Stimulated activated naive B cell treated with anti-CD40 and anti-IgM and Interleukin-4, amounts not matched to agents 10 μg/mL and 1 μg/mL and 100 μg/mL, for 72 hours (primary cell): ENCODE data around the gene ANKS1B.
A peak's percentile ranks its signal among the peaks of the same experiment; 100 is the strongest.

Experiments
- ATAC-seq, 2 donors: fragments of 150-1000 bp; cut with Tn5 transposase; replicated peaks; 2 replicates each; pipeline ENCODE4 v1.10.0; 2021; ENCODE audit warnings: moderate library complexity in 1 of 2
- DNase-seq: peaks from one replicate; pipeline ENCODE4 v3.0.0; 2021
- H3K27ac Mint-ChIP-seq: one replicate; pipeline ENCODE4 v1.8.0; 2022; ENCODE audit warnings: mild to moderate bottlenecking, mixed read lengths
- H3K27me3 Mint-ChIP-seq, 2 donors: one replicate each; pipeline ENCODE4 v1.8.0; 2022; ENCODE audit warnings: mixed read lengths in 2 of 2
- H3K36me3 Mint-ChIP-seq, 2 donors: one replicate each; pipeline ENCODE4 v1.8.0; 2022; ENCODE audit warnings: mixed read lengths in 2 of 2, mild to moderate bottlenecking in 1 of 2
- H3K4me1 Mint-ChIP-seq, 2 donors: one replicate each; pipeline ENCODE4 v1.8.0; 2022; ENCODE audit warnings: mixed read lengths in 2 of 2, mild to moderate bottlenecking in 1 of 2
- H3K4me3 Mint-ChIP-seq, 2 donors: one replicate each; pipeline ENCODE4 v1.8.0; 2022; ENCODE audit warnings: mild to moderate bottlenecking in 2 of 2, mixed read lengths in 2 of 2, moderate library complexity in 1 of 2
- H3K9me3 Mint-ChIP-seq, 2 donors: one replicate each; pipeline ENCODE4 v1.8.0; 2022; ENCODE audit warnings: mixed read lengths in 2 of 2, mild to moderate bottlenecking in 1 of 2

Gene ANKS1B

DNA sequence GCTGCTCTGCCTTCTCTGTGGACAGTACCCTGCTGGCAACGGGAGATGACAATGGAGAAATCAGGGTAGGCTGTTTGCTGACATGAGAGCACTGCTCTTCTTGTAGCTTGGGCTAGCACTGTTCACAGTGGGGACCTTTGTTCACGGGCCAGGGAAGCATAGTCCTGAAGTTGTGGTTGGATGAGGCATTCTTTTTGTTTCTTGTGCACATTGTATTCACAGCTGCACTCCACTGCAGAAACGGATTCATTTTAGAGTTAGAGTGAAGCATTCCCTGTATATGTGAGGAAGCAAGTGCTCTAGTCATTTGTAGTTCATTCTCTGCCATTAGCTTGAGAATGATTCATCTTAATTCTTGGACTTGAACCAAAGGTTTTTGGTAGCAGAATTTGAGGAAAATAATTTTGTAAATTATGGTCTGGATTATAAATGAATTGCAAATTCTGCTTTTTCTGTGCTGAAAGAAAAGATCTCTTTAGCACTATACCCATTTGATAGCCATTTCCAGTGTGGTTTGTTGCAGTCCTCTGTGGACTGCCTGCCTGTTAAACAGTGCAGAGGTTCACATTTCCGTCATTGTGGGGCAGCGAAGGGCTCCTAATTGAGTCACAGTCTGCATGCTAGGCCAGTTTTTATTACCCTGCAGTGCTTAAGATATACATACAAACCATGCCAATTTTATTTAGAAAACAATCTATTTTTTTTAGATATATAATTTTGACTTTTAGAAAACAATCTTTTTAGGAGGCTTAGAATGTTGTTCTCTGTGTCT is 1259.1 kb downstream of the ANKS1B start:
- ATAC-seq (peak; percentile 78 to 84), DNase-seq (no peak)
- Mint-ChIP-seq H3K36me3 (peaks cover 30 to 33% of the 10 kb centered on the region in 2 donors), H3K4me1 (peaks cover 4 to 5% of the 10 kb centered on the region in 2 donors), H3K27me3 (no peaks in the 10 kb centered on the region), H3K9me3 (no peaks in the 10 kb centered on the region), H3K4me3 (no peak overlapping the region), H3K27ac (no peak overlapping the region)

GRCh38 chr12:98724384-98725155 is 1260.2 kb downstream of the ANKS1B start:
- Mint-ChIP-seq H3K4me3 (no peak overlapping the region), H3K27ac (no peak overlapping the region), H3K36me3 (peaks cover 29 to 30% of the 10 kb centered on the region in 2 donors), H3K4me1 (peaks cover 4 to 11% of the 10 kb centered on the region in 2 donors), H3K27me3 (no peaks in the 10 kb centered on the region), H3K9me3 (no peaks in the 10 kb centered on the region)
- DNase-seq (no peak), ATAC-seq (no peak)

DNA sequence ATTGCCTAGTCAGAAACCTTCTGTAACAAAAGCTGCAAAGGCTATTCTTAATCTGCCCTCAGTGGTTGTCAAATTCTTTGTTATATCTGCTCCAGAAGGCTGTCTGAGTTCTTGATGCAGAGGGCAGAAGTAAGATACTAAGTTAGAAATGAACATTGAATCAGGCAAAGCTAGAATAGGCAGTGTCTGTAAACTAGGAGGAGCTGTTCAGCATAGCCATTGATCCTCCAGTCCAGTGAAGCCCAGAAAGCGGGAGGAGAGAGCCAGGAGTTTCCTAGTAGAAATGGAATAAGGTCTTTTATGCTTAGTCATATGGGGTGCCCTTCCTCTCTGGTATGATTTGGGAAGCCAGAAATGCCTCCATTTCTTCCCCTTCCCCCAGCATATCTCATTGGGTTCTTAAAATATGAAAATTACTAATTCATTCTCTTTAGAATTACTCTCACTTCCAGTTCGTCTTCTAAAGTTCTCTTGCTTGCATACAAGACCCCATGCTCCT is 1263.5 kb downstream of the ANKS1B start:
- peaks cover 35 to 39% of the 10 kb centered on the region in 2 donors for H3K36me3 Mint-ChIP-seq
- no peaks in the 10 kb centered on the region for H3K9me3 Mint-ChIP-seq
- DNase-seq (no peak), ATAC-seq (no peak)
- H3K4me3 Mint-ChIP-seq: no peak overlapping the region
- H3K27ac Mint-ChIP-seq: no peak overlapping the region
- H3K27me3 Mint-ChIP-seq: no peaks in the 10 kb centered on the region
- H3K4me1 Mint-ChIP-seq: peaks cover 4 to 13% of the 10 kb centered on the region in 2 donors

DNA sequence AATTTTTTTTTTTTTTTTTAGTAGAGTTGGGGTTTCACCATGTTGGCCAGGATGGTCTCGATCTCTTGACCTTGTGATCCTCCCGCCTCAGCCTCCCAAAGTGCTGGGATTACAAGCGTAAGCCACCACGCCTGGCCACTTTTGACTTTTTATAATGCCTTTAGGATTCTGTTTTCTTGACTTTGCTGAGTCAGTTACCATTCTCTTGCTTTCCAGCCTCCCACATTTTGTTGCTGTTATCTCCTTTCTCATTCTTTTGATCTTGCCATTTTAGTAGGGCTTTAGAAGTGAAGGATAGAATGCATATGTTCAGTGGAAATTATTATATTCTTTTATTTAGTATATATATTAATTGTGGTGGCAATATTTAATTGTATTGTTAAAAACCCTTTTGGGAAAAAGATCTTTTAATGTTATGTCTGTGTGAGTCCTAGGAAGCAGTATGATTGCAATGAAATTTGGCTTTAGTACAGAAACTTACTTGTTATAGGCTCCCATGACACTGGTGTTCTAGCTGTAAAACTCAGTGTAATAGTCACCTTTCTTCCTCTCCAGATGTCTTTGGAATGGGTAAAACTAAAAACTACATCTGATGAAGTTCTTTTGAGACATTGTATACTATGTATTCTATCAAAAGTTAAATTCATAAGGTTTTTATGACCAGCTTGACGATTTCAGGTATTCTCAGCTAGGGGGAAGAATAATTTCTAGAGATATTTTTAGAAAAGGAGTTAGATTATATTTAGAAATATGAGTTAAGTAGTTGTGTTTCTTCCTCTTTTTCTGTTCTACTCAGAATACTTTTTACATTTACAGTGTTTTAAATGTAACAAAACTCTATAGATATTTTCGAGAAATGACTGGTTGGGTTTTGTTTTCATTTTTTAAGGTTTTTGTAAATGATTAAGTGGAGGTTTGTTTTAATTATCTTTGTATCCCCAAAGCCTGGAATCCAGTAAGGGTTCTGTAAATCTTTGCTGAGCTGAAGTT is 1264.9 kb downstream of the ANKS1B start:
- H3K27ac Mint-ChIP-seq: peak overlapping the region; percentile 11
- H3K27me3 Mint-ChIP-seq: no peaks in the 10 kb centered on the region
- ATAC-seq (no peak), DNase-seq (no peak)
- H3K36me3 Mint-ChIP-seq: peaks cover 34 to 38% of the 10 kb centered on the region in 2 donors
- H3K4me3 Mint-ChIP-seq: no peak overlapping the region
- H3K9me3 Mint-ChIP-seq: no peaks in the 10 kb centered on the region
- peaks cover 0 to 13% of the 10 kb centered on the region in 2 donors for H3K4me1 Mint-ChIP-seq

GRCh38 chr12:98714426-98714825 is 1270.3 kb downstream of the ANKS1B start:
- Mint-ChIP-seq H3K4me3 (no peak overlapping the region), H3K27ac (no peak overlapping the region), H3K36me3 (peaks cover 32 to 44% of the 10 kb centered on the region in 2 donors), H3K4me1 (peaks cover 0 to 5% of the 10 kb centered on the region in 2 donors), H3K9me3 (no peaks in the 10 kb centered on the region), H3K27me3 (no peaks in the 10 kb centered on the region)
- ATAC-seq (no peak), DNase-seq (no peak)

GRCh38 chr12:98709022-98709421 is 1275.7 kb downstream of the ANKS1B start:
- Mint-ChIP-seq H3K4me3 (no peak overlapping the region), H3K9me3 (no peaks in the 10 kb centered on the region), H3K27me3 (no peaks in the 10 kb centered on the region), H3K27ac (no peak overlapping the region), H3K36me3 (peaks cover 24 to 28% of the 10 kb centered on the region in 2 donors), H3K4me1 (no peaks in the 10 kb centered on the region)
- ATAC-seq: no peak
- no peak for DNase-seq

DNA sequence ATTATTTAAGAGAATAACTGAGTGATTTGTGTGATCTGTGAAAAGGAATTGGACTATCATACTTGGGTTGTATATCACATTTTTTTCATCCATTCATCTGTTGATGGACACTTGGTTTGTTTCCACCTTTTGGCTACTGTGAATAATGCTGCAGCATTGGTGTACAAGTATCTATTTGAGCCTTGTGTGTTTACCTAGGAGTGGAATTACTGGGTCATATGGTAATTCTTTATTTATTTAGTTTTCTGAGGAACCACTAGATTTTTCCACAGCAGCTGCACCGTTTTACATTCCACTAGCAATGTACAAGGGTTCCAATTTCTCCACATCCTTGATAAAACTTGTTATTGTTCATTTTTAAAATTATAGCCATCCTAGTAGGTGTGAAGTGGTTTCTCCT is 1283.6 kb downstream of the ANKS1B start:
- Mint-ChIP-seq H3K27me3 (no peaks in the 10 kb centered on the region), H3K27ac (no peak overlapping the region), H3K9me3 (no peaks in the 10 kb centered on the region), H3K4me3 (no peak overlapping the region), H3K4me1 (peaks cover 0 to 2% of the 10 kb centered on the region in 2 donors), H3K36me3 (peaks cover 6 to 14% of the 10 kb centered on the region in 2 donors)
- DNase-seq (no peak), ATAC-seq (no peak)

- Mint-ChIP-seq H3K27ac (no peak overlapping the region), H3K9me3 (no peaks in the 10 kb centered on the region), H3K27me3 (no peaks in the 10 kb centered on the region), H3K4me3 (no peak overlapping the region), H3K36me3 (peaks cover 18 to 23% of the 10 kb centered on the region in 2 donors), H3K4me1 (peaks cover under 1 to 2% of the 10 kb centered on the region in 2 donors)
- DNase-seq (no peak), ATAC-seq (no peak)
Measured at GRCh38 chr12:98699586-98699985, 1285.2 kb downstream of the ANKS1B start.

GRCh38 chr12:98698603-98699463 is 1285.9 kb downstream of the ANKS1B start:
- Mint-ChIP-seq H3K27ac (no peak overlapping the region), H3K27me3 (no peaks in the 10 kb centered on the region), H3K4me1 (peaks cover 2 to 4% of the 10 kb centered on the region in 2 donors), H3K4me3 (no peak overlapping the region), H3K9me3 (no peaks in the 10 kb centered on the region), H3K36me3 (peaks cover 22 to 28% of the 10 kb centered on the region in 2 donors)
- peak; percentile 76 to 95 for ATAC-seq
- DNase-seq: peak; percentile 26

GRCh38 chr12:98697209-98697608 is 1287.5 kb downstream of the ANKS1B start:
- Mint-ChIP-seq H3K9me3 (no peaks in the 10 kb centered on the region), H3K36me3 (peaks cover 28 to 39% of the 10 kb centered on the region in 2 donors)

DNA sequence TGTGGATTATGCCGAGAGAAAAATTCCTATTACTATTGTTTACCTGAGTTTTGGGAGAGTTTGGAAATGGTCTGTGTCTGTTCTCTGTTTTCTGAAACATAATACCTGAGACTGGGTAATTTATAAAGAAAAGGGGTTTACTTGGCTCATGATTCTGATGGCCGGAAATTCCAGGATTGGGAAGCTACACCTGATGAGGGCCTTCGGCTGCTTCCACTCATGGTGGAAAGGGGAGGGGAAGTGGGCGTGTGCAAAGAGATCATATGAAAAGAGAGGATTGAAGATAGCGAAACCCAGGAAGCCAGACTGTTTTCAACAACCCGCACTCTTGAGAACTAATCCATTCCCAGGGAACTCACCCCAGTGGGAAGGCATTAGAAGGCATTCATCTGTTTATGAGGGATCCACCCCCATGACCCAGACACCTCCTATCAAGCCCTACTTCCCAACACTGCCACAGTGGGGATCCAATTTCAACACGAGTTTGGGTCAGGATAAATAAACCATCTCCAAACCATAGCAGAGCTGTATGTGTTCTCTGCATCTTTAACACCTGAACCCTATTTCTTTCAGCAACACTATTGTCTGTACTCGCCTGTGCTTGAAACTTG is 1288.6 kb downstream of the ANKS1B start:
- Mint-ChIP-seq H3K9me3 (no peaks in the 10 kb centered on the region), H3K4me3 (no peak overlapping the region), H3K27ac (no peak overlapping the region), H3K27me3 (no peaks in the 10 kb centered on the region), H3K36me3 (peaks cover 32 to 47% of the 10 kb centered on the region in 2 donors), H3K4me1 (peaks cover 4 to 12% of the 10 kb centered on the region in 2 donors)
- DNase-seq: no peak
- no peak for ATAC-seq

More at GRCh38 chr12:98697209-98697608, 1287.5 kb downstream of the ANKS1B start:
- ATAC-seq: no peak
- DNase-seq: no peak
- no peaks in the 10 kb centered on the region for H3K27me3 Mint-ChIP-seq
- H3K4me1 Mint-ChIP-seq: peaks cover 2 to 4% of the 10 kb centered on the region in 2 donors
- H3K27ac Mint-ChIP-seq: no peak overlapping the region
- no peak overlapping the region for H3K4me3 Mint-ChIP-seq

GRCh38 chr12:98691351-98691750 is 1293.4 kb downstream of the ANKS1B start:
- Mint-ChIP-seq H3K9me3 (no peaks in the 10 kb centered on the region), H3K4me1 (peaks cover 2 to 14% of the 10 kb centered on the region in 2 donors), H3K4me3 (no peak overlapping the region), H3K27ac (no peak overlapping the region), H3K27me3 (no peaks in the 10 kb centered on the region), H3K36me3 (peaks cover 41 to 52% of the 10 kb centered on the region in 2 donors)
- no peak for ATAC-seq
- DNase-seq: no peak

DNA sequence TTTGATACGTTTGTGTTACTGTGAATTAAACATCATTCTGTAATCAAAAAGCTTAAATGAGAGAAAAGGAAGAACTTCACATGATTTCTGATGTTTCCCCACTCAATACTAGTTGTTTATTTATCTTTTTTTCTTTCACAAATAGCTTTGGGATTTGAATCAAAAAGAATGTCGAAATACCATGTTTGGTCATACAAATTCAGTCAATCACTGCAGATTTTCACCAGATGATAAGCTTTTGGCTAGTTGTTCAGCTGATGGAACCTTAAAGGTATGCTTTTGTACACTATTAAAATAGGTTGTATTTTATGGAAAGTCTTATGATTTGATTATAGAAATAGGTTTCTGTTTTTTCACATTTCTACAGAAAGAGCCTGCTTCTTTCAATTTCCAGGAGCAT is 1298.1 kb downstream of the ANKS1B start:
- DNase-seq (no peak), ATAC-seq (no peak)
- Mint-ChIP-seq H3K27ac (no peak overlapping the region), H3K9me3 (no peaks in the 10 kb centered on the region), H3K4me1 (peaks cover under 1 to 7% of the 10 kb centered on the region in 2 donors), H3K27me3 (no peaks in the 10 kb centered on the region), H3K4me3 (no peak overlapping the region), H3K36me3 (peaks cover 18 to 35% of the 10 kb centered on the region in 2 donors)
